ENCODE measurements around the gene PCDHAC1. TPM values are rescaled to one million over a fixed set of nuclear protein-coding genes. Genes with fewer than 3 reads are reported as not detected.

The PCDHAC1 gene
- total and polyA plus RNA-seq, 2 donors (not counting 3 experiments of a cell fraction or from before 2014, with no cell fraction given), result not detected

DNA sequence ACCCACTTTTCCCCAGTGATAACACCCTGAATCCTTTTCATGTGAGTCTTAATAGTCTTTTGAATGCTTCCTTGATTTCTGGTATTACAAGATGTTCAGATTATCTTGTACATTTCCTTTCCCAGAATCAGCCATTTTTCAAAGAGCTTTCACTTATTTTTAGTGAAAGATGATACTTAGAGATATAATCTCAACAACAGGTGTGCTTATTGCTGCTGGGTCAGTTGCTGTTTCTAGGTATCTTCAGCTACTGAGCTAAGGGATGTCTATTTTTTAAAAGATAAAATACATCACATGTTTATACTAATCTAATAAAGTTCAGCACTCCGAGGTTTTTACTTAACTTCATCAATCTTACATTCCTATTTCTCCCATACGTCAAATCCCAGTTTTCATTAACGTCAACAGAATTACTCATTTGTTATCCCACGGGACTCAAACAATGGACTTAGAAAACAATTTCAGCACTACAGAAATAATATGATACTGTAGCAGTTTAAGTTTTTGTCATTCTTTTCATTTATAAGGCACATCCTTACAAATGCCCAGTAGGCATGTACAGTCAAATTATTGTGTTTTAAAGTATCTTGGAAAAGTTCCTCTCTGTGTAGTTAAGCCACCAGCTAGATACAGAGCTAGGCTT lies 9.0 kb downstream of the PCDHAC1 start:
- intact Hi-C loops (cut with micrococcal nuclease), result no loop called here
- H3K4me2 ChIP-seq (ENCODE audit: insufficient read depth, low read length), result no peak overlapping the region
- POLR2A ChIA-PET, result no interaction called here
- no peak overlapping the region for H3K4me3 ChIP-seq (replicated peaks in 1 of 3; ENCODE audit: insufficient read depth in 1 of 3, low read depth in 1 of 3, low read length in 3 of 3)
- no peak for DNase-seq (ENCODE audit: low read depth, low spot score)
- H3K9me3 ChIP-seq (replicated peaks; ENCODE audit: control insufficient read depth, insufficient read depth, low read length), result no peaks in the 10 kb centered on the region
- H3K27me3 ChIP-seq (ENCODE audit: control insufficient read depth in 2 of 2, insufficient read depth in 2 of 2, low read length in 2 of 2), result peaks cover 0 to 3% of the 10 kb centered on the region in 2 experiments
- dilution Hi-C loops (cut with MboI; ENCODE audit: extremely low pct_ligation_motif_present, low sequenced_read_pairs), result no loop called here
- no peaks in the 10 kb centered on the region for H3K36me3 ChIP-seq (ENCODE audit: control insufficient read depth in 2 of 2, extremely low read depth in 1 of 2, insufficient read depth in 2 of 2, low read length in 2 of 2)
- BruUV-seq (replicated peaks), result no TSS peak
- CTCF ChIA-PET, result interaction anchor here (0.6 to 2.7 kb wide), 2 partner anchors 8 to 148 kb away, joined by 3 to 19 read pairs; no protein-coding TSS in a partner anchor
- no peaks in the 10 kb centered on the region for H4K20me1 ChIP-seq (replicated peaks; ENCODE audit: control insufficient read depth, extremely low read depth, insufficient read depth, low read length)
- H2AFZ ChIP-seq (ENCODE audit: low read depth, low read length), result no peak overlapping the region
- H3K79me2 ChIP-seq (ENCODE audit: control insufficient read depth, insufficient read depth, low read length), result no peaks in the 10 kb centered on the region
- H3K9ac ChIP-seq (replicated peaks; ENCODE audit: extremely low read depth, insufficient read depth, low read length), result no peak overlapping the region
- H3K4me1 ChIP-seq (ENCODE audit: control insufficient read depth, extremely low read depth, insufficient read depth, low read length), result no peaks in the 10 kb centered on the region
- no peaks in the 10 kb centered on the region for H3K9me1 ChIP-seq (replicated peaks; ENCODE audit: control insufficient read depth, extremely low read depth, insufficient read depth, low read length)
- TF ChIP-seq POLR2A (IDR thresholded peaks at IDR 0.05; ENCODE audit: low read depth, low read length) (no peak), EZH2 (IDR thresholded peaks at IDR 0.05; ENCODE audit: borderline replicate concordance, low read depth, low read length, severe bottlenecking) (no peak), GATA2 (IDR thresholded peaks at IDR 0.05; ENCODE audit: insufficient read depth, insufficient read length, low read depth, low read length) (no peak), POLR2AphosphoS5 (IDR thresholded peaks at IDR 0.05; ENCODE audit: insufficient read depth, low read depth, low read length) (no peak), FOS (IDR thresholded peaks at IDR 0.05; ENCODE audit: borderline replicate concordance, insufficient read depth, low read length) (no peak), MYC (IDR thresholded peaks at IDR 0.05; ENCODE audit: low read depth, low read length) (no peak), JUN (IDR thresholded peaks at IDR 0.05; ENCODE audit: borderline replicate concordance, insufficient read depth, insufficient read length, low read depth) (no peak)
- TF ChIP-seq, protein P1, sequence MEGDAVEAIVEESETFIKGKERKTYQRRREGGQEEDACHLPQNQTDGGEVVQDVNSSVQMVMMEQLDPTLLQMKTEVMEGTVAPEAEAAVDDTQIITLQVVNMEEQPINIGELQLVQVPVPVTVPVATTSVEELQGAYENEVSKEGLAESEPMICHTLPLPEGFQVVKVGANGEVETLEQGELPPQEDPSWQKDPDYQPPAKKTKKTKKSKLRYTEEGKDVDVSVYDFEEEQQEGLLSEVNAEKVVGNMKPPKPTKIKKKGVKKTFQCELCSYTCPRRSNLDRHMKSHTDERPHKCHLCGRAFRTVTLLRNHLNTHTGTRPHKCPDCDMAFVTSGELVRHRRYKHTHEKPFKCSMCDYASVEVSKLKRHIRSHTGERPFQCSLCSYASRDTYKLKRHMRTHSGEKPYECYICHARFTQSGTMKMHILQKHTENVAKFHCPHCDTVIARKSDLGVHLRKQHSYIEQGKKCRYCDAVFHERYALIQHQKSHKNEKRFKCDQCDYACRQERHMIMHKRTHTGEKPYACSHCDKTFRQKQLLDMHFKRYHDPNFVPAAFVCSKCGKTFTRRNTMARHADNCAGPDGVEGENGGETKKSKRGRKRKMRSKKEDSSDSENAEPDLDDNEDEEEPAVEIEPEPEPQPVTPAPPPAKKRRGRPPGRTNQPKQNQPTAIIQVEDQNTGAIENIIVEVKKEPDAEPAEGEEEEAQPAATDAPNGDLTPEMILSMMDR (IDR thresholded peaks at IDR 0.05; ENCODE audit: extremely low read depth in 1 of 2, insufficient read depth in 1 of 2, low read depth in 1 of 2, low read length in 2 of 2), result no peak
- TF ChIP-seq, protein P2, sequence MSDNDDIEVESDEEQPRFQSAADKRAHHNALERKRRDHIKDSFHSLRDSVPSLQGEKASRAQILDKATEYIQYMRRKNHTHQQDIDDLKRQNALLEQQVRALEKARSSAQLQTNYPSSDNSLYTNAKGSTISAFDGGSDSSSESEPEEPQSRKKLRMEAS (IDR thresholded peaks at IDR 0.05; ENCODE audit: insufficient read depth, insufficient read length), result no peak
- H3K27ac ChIP-seq (ENCODE audit: insufficient read depth, low read depth, low read length), result no peak overlapping the region
- FAIRE-seq, result no peak

Measured in endothelial cell of umbilical vein (primary cell).